GM18505 (cell line): Measurements from ENCODE around the gene HOXB3.

Experiments
- ATAC-seq: cut with Tn5 transposase; IDR thresholded peaks from one replicate; pipeline ENCODE4 v1.9.1; 2021; ENCODE audit not compliant: unreplicated experiment
- POLR2A ChIP-seq: IDR thresholded peaks from 4 replicates; pipeline ENCODE4 v1.6.1; 2011; ENCODE audit warnings: borderline replicate concordance; ENCODE audit not compliant: insufficient read depth, insufficient read length; ENCODE audit errors: extremely low read depth

HOXB3 gene

DNA sequence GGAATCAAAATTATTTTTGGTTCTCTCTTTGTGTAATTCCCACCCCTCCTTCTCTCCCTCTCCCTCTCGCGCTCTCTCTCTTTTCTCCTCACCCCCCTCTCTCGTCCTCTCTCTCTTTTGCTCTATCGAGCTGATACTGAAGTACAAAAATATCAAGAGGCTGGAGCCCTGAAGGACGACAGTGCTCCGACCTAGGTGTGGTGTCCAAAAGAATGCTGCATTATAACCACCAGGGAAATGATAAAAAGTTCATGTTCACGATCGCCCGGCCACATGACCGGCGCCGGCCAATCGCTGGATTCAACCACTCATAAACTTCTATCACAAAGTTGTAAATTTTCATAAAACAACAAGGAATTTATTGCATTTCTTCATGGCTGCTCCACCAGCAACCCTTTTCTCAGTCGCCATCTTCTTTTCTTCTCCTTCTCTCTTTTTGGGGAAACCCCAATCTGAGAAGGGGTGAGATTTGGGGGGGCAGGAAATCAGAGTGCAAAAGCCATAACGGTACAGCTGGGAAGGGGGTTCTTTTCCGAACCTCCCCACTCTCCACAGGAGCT, 14.8 kb upstream of the HOXB3 start, which contains the start of gene HOXB6:
Gene HOXB6, minus strand, starts transcription at position 217 of the 560 bp plus-strand sequence. CDS start 6,836 bp downstream, outside the sequence.
- ATAC-seq, result no peak
- no peak for TF ChIP-seq POLR2A

- ATAC-seq, result no peak
- TF ChIP-seq POLR2A, result no peak
These were observed 14.1 kb upstream of the HOXB3 start for GRCh38 chr17:48603959-48604769.

DNA sequence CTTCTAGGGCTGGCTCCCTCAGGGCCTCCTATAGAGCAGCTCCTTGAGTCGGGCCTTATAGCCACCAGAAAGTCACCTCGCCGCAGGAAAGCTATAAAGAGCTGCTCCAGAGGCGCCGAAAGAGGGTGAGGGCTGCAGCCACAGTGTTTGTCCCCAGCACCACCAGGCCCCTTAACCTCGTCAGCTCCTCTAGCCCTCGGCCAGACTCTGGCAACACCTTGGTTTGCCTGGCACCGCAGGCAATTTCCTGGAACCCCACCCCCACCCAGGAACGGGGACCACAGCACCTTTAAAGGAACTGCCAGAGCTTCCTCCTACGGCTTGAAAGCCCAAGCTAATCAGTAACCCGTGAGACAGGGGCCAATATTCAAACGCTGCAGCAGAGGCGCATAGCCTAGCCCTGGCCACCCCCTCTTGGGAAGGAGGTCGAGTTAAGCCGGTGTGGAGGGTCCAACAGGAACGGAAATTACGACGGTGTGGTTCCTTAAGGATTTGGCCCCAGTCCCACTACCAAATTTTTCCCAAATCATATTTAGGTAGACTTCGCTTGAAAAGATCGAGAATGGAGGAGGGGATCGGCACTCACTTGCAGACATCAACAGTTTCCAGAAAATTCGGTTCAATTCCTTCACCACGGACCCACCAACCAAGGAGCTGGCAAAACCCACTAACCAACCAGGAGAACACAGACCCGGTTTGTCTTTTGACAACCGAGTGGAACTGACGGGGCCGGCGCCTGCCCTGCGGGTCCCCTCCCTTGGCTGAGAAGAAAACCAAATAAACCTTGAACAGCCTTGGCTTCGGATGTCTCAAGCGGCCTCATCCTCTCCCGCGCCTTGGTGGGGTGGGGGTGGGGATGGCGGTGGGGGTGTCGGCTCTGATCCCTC, 11.7 kb upstream of the HOXB3 start:
- TF ChIP-seq POLR2A, result no peak
- no peak for ATAC-seq

DNA sequence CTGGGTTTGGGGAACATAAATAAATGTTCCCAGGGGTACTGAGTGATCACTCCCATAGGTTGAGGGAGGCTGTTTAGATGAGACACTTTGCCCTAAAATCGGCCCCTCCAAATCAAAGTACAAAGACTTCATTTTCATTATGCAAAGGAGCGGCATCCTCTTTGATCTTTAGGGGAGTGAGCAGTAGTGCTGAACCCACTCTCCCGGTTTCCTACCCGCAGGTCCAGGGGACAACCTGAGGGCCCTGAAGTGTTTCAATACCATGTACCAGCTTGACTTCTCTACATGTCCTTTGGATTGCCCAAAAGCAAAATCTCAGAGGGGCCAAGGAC, 11.1 kb upstream of the HOXB3 start:
- no peak for TF ChIP-seq POLR2A
- no peak for ATAC-seq

GRCh38 chr17:48600244-48601098, 10.4 kb upstream of the HOXB3 start:
- ATAC-seq, result no peak
- TF ChIP-seq POLR2A, result no peak

- ATAC-seq, result no peak
- no peak for TF ChIP-seq POLR2A
These were observed 9.3 kb upstream of the HOXB3 start for GRCh38 chr17:48599354-48599753.

GRCh38 chr17:48598736-48599135, 8.7 kb upstream of the HOXB3 start:
- no peak for TF ChIP-seq POLR2A
- ATAC-seq, result no peak

DNA sequence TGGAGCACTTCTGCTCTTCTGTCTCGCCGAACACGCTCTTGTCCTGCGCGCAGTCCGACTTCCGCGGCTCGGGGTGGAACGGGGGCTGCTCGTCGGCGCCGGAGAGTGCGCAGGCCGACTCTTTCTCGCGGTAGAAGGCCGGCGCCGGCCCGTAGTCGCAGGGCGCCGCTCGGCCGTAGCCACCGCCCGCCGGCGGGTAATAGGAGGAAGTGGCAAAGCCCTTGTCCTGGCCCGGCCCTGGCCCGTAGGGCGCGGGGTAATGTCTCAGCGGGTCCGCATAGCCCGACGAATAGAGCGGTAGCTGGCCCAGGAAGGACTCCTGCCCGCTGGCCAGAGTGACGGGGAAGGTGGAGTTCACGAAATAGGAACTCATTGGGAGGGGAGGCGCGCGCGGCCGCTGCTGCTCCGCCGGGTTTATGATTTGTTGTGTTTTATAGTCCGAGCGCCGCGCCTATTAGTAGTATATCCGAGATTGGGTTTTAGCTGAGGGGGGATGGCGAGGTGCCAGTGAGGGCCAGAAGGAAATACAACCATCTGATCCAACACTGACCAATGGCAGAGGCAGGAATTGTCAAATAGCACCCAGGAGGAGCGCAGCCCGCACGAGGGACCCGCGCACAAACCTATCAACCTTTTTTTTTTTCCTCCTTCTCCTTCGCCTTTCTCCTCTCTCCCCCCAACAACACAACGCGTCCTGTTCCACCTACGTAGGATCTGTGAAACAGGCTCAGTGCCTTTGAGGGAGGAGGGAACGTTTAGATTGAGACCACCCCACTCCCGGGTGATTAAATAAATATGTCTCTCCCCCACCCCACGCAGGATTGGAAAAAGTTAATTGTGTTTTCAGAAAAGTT, 8.0 kb upstream of the HOXB3 start:
- TF ChIP-seq POLR2A, result no peak
- ATAC-seq, result no peak

- TF ChIP-seq POLR2A, result no peak
- ATAC-seq, result no peak
These were observed 7.4 kb upstream of the HOXB3 start for GRCh38 chr17:48597528-48597777.

DNA sequence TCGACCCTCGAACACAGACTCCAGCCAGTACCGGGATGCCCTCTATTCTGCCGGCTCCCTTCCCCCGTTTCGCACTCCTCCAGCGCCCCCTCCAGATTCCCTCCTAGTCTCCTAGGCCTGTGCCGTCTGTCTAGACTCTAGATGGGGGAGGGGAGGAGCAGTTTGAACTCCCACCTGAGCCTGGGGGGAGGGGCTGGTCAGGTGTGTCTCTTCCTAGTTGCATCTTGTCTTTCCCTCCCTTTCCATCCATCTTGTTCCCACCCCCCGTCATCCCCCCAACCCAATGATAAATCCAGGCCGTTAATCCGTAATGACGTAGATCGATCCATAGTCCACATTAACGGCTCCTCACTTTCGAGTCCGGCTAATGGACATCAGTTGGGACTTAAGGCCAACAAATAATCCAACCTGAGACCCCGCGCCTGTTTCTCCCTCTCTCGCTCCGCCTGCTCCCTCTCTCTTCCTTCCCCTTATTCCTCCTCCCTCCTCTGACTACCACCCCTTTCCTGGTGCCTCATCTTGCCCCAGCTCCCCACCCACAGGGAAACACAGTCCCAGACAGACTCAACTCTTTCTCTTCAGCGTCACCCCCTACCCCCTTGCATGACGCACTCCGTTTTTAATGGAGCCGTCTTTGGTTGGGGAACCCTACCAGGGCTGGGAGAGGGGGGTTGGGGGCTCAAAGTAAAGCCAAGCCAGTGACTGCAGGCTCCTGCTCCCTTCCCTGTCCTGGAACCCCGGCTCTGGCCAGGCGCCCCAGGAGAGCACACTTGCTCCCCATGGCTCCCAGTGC, 6.9 kb upstream of the HOXB3 start:
- no peak for TF ChIP-seq POLR2A
- no peak for ATAC-seq

- ATAC-seq, result no peak
- TF ChIP-seq POLR2A, result no peak
These were observed 6.1 kb upstream of the HOXB3 start for GRCh38 chr17:48596000-48596734.
